NCI-H524 treated with DMSO at 0.1 percent for 48 hours (cell line): ENCODE measurements around the gene AQP7.
"Not testable (repeated sequence)": the region's sequence is repeated elsewhere in the genome, so short reads cannot be mapped to it uniquely, and the experiment has no call there.

ENCODE experiments used
- DNase-seq: peaks from one replicate; lab custom pipeline; 2025; lab: John Stamatoyannopoulos, UW

AQP7 gene

DNA sequence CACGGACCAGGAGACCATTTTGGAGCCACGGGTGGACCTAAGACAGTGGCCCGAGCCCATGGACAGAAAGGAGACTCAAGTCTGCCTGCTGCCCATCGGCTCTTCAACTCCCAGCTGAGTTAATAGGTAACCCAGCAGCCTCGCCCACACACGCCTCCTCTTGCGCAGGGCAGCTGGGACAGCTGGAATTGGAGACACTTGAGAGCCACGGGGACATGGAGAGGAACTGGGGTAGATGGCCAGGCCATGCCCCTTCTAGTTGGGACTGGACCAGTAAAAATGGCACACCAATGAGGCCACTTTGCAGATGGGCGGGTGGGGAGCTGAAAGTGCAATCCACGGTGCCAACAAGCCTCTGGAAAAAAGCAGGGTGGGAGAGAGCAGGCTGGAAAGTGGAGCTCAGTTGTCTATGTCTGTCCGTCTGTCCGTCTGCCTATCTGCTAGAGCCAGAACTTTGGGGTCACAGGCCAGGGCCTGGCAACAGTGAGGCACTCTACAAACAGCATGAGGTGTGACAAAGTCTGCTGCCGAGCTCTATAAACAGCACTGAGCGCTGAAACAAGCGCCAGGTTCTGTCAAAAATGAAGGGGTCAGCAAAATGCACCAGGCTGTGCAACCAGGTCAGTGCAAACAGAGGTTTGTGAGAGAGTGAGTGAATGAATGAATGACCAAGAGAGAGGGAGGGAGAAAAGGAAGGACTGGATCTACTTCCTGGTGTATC is 7.0 kb downstream of the AQP7 start:
- not testable (repeated sequence) for DNase-seq

GRCh38 chr9:33393986-33394385 is 8.4 kb downstream of the AQP7 start:
- not testable (repeated sequence) for DNase-seq

DNA sequence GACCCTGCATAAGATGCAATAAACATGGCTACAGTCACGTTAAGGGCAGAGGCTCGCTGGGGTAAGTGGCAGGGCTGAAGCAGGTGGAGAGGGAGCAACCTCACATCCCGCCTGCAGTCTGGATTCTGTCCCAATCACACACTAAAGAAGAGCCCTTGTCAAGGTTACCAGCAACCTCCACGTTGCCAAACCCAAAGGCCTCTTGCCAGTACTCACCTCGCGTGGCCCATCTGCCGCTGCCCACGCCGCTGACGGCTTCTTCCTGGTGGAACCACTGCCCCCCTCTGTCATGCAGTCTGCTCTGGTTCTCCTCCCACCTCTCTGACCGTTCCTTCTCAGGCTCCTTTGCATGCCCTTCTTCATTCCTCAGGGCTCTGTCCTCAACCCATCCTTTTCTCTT is 8.8 kb downstream of the AQP7 start:
- DNase-seq = no peak

- DNase-seq = not testable (repeated sequence)
These were observed 9.8 kb downstream of the AQP7 start for GRCh38 chr9:33392591-33393021.

DNA sequence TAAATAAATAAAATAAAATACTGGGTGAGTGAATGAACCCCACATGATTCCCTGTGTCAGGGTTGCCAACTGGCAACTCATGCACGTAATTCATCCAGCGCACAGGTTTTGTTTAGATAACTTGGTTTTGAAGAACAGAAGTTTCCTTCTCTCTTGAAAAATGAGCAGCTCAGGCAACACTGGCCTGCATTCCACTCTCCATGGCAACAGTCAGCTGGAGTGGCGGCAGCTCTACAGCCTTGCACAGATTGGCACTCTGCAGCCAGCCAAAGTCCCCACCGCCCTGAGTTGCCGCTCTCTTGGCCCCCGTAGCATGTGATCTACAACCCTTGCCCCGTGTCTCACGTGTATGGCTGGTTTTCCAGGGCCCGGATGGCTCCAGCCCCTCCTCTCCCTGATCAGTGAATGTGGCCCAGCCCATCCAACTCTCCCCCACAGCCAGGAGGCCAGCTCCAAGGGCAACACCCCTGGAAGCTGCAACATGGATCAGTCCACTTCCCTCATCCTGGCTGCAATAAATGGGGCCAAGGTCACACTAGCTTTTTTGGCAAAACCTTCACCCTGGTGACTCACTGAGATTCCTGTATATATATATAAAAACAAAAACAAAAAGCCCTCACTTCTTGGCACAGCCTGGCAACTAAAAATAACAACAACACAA is 11.1 kb downstream of the AQP7 start:
- DNase-seq = not testable (repeated sequence)

DNA sequence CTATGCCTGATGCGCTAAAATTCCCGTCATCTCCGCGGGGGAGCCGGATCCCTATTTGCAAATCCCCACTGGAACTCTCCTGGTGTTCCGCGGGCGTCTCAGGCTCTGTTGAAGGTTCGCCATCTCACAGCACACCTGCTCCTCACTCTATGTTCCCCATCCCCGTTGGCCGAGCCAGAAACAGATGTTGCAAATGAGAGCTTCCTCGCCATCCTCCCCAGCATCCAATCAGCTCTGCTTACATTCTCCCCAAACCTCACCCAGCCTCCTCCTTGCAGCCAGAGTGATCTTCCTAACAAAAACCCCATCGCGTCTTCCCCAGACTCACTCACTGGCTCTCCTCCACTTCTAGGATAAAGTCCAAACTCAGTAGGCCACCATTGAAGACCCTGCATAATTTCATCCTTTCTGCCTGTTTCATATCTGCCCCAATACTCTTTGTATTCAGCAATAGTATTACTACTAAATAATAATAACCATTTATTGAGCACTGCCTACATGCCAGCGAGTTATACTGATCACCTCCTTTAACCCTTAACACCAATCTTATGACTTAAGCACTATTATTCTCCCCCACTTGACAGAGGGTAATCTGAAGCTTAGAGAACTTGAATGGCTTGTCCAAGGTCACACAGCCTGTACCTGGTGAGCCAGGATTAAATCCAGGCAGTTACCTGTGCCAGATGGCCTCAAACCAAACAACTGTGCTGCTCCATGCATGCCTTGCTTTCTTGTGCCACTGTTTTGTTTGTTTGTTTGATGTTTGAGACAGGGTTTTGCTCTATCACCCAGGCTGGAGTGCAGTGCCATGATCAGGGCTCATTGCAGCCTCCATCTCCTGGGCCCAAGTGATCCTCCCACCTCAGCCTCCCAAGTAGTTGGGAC is 14.0 kb downstream of the AQP7 start:
- DNase-seq = no peak

DNA sequence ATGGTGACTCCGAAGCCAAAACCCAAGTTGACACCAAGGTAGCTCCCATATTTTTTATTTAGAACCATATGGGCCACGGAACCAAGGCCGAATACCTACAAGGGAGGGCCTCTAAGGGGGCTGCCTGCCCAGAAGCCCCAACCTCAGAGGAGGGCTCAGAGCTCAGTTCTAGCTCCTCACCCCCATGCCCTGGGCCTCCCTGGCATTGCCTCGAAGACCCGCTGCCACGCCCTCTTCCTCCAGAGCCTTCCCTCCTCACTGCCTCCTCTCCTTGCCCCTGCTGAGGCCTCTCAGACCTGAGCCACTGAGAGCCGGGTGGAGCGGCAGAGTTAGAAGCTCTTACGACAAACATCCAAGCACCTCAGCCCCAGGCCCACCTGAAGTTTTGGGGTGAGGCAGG is 15.4 kb downstream of the AQP7 start:
- DNase-seq = not testable (repeated sequence)

- not testable (repeated sequence) for DNase-seq
These were observed 15.7 kb downstream of the AQP7 start for GRCh38 chr9:33386641-33386996.

DNA sequence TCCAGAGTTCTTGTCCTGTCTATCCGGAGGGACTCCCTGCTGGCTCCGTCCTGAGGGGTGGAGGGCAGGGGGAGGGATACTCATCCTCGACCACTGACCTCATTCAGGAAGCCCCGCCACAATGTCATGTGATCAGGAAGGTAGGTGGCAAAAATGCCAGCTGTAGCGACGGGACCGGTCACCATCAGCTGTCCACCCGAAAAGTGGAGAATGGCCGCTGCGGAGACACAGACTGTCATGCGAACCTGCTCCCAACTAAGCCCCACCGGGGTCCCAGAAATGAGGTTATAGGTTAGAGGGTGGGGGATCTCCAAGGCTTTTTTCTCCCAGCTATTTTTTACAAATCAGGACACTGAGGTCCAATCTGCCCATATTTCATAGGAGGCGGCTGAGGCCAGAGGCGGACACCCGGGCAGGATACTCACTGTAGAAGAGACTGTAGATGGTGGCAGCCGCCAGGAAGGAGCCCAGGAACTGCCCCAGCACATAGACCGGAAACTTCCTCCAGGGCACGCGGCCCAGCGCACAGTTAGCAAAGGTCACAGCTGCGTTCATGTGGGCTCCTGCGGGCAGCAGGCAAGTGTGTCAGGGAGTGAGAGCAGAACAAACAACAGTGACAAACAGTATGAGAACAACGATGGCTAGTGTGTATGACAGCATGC is 16.3 kb downstream of the AQP7 start:
- not testable (repeated sequence) for DNase-seq

DNA sequence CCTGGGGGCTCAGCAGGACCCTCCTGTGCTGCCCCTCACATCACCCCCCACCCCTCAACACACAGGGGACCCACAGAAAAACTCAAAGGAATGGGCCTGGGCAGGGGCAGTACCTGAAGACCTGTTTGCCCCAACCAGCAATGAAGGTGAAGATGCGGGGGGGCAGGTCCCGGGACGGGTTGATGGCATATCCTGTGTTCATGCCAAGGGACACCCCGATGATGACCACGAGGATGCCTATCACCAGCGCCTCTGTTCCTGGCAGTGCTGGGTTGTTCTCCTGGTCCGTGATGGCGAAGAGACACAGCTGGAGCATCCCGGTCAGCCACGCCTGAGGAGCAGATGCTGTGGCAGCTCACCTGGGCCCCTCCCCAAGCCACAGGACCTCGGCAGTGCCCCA is 16.8 kb downstream of the AQP7 start:
- not testable (repeated sequence) for DNase-seq

- not testable (repeated sequence) for DNase-seq
These were observed 19.0 kb downstream of the AQP7 start for GRCh38 chr9:33383396-33383795.

DNA sequence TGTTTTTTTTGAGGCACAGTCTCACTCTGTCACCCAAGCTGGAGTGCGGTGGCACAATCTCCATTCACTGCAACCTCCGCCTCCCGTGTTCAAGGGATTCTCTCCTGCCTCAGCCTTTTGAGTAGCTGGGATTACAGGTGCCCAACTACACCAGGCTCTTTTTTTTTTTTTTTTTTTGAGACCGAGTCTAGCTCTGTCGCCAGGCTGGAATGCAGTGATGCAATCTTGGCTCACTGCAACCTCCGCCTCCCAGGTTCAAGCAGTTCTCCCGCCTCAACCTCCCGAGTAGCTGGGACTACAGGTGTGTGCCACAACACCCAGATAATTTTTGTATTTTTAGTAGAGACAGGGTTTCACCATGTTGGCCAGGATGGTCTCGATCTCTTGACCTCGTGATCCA is 20.0 kb downstream of the AQP7 start:
- not testable (repeated sequence) for DNase-seq

GRCh38 chr9:33381231-33381791 is 21.1 kb downstream of the AQP7 start:
- DNase-seq = no peak

GRCh38 chr9:33380390-33381094 is 21.8 kb downstream of the AQP7 start:
- DNase-seq = no peak

DNA sequence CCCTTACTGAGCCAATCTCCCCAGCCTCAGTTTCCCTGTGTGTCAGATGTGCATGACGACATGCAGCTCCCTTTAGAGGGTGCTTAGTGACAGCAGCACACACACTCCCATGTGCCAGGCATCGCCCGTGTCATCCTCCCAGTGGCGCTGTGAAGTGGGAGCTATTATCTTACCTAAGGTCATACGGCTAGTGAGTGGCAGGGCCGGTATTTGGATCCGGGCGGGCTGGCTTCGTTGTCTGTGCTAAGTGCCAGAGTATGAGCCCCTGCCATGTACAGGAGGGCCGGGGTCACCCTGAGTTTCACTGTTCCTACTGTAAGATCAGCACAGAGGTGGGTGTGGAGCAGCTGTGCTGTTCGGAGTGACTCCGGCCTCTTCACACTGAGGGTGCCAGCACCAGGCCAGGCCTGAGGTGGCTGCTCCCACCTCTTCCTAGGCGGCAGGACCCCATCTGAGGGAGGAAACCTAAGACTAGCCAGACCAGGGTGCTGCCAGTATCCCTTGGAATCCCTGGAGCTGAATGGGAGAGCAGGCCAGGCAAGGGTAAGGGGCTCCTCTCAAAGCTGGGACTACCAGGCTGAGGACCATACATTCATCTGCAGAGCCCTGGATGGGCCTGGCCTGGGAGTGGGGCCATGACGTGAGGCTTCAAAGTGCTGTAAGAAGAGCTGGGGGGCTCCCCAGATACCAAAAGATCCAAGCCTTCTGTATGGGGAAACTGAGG is 22.5 kb downstream of the AQP7 start:
- no peak for DNase-seq

- no peak for DNase-seq
These were observed 24.1 kb downstream of the AQP7 start for GRCh38 chr9:33378121-33378795.

GRCh38 chr9:33377089-33377715 is 25.2 kb downstream of the AQP7 start:
- DNase-seq = no peak

DNA sequence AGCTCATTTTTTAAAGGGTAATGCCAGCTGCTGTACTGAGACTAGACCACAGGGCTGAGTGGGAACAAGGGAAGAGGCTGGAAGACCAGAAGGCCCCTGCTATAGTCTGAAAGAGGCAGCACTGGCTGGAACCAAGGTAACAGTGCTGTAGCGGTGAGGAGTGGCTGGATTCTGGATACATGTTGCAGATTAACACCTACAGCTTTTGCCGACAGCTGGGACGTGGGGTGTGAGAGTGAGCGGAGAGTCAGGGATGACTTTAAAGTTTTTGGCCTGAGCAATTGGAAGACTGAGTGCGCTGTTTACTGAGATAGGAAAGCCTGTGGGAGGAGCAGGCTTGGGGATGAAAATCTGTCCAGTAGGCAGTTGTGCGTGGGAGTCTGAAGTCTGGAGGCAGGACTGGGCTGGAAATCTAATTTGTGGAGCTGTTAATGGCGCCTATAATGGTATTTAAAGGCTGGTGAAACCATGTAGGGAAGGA is 26.5 kb downstream of the AQP7 start:
- DNase-seq = no peak

DNA sequence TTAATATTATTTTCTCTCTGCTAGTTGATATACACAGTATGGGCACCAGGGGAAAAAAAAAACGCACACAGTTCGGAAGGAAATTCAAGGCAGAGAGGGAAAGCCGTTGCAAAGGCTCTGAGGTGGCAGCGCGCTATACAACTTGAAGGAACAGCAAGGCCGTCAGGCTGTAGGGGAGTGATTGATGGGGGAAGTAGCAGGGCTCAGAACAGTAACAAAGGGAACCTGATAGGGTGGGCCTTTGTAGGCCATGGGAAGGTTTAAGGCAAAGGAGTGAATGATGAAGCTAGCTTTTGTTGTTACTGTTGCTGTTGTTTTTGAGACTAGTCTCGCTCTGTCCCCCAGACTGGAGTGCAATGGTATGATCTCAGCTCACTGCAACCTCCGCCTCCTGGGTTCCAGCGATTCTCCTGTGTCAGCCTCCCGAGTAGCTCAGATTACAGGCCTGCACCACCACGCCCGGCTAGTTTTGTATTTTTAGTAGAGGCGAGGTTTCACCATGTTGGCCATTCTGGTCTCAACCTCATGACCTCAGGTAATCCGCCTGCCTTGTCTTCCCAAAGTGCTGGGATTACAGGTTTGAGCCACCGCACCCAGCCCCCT is 27.0 kb downstream of the AQP7 start:
- DNase-seq = no peak
